HG02870 (cell line): ENCODE measurements around the gene SPN.
"Not testable (repeated sequence)": the region's sequence is repeated elsewhere in the genome, so short reads cannot be mapped to it uniquely, and the experiment has no call there.

Experiments
- ATAC-seq: cut with Tn5 transposase; IDR thresholded peaks from one replicate; pipeline ENCODE4 v1.9.1; 2021; ENCODE audit warnings: mild to moderate bottlenecking, moderate library complexity; ENCODE audit not compliant: unreplicated experiment

SPN gene

GRCh38 chr16:29675811-29676643 lies 13.0 kb downstream of the SPN start:
- ATAC-seq, result no peak

- no peak for ATAC-seq
Measured at GRCh38 chr16:29676989-29677785, 14.1 kb downstream of the SPN start.

GRCh38 chr16:29678691-29679267 lies 15.7 kb downstream of the SPN start, which contains the start of gene QPRT:
TSS of gene QPRT (plus strand) at chr16:29679180. CDS start at chr16:29679198, 18 bp downstream.
- no peak for ATAC-seq

GRCh38 chr16:29680180-29680598 lies 17.1 kb downstream of the SPN start:
- no peak for ATAC-seq

GRCh38 chr16:29683543-29684090 lies 20.6 kb downstream of the SPN start:
- ATAC-seq, result no peak

- no peak for ATAC-seq
Measured at GRCh38 chr16:29684679-29685078, 21.6 kb downstream of the SPN start.

GRCh38 chr16:29686740-29687332 lies 23.8 kb downstream of the SPN start:
- ATAC-seq, result no peak

GRCh38 chr16:29687755-29688154 lies 24.7 kb downstream of the SPN start:
- ATAC-seq, result no peak

GRCh38 chr16:29688172-29688571 lies 25.1 kb downstream of the SPN start:
- ATAC-seq, result no peak

- not testable (repeated sequence) for ATAC-seq
Measured at GRCh38 chr16:29689490-29690351, 26.7 kb downstream of the SPN start.

- ATAC-seq, result not testable (repeated sequence)
Measured at GRCh38 chr16:29692606-29693005, 29.6 kb downstream of the SPN start.

GRCh38 chr16:29694384-29695195 lies 31.5 kb downstream of the SPN start:
- ATAC-seq, result no peak

- not testable (repeated sequence) for ATAC-seq
Measured at GRCh38 chr16:29695675-29696074, 32.6 kb downstream of the SPN start.

GRCh38 chr16:29696881-29697331 lies 33.9 kb downstream of the SPN start:
- ATAC-seq, result no peak

GRCh38 chr16:29697391-29697790 lies 34.3 kb downstream of the SPN start:
- ATAC-seq, result no peak

- no peak for ATAC-seq
Measured at GRCh38 chr16:29698042-29698441, 35.0 kb downstream of the SPN start.

- ATAC-seq, result no peak
Measured at GRCh38 chr16:29698484-29699323, 35.7 kb downstream of the SPN start.
